Large intestine (tissue), 3 donors: ENCODE results near the gene ELOVL2. TPM values are rescaled to one million over a fixed set of nuclear protein-coding genes. Genes with fewer than 3 reads are reported as not detected.
A peak's percentile ranks its signal among the peaks of the same experiment; 100 is the strongest.

Experiments used
- DNase-seq, 2 donors: peaks; one replicate each; pipeline versions ENCODE4 v3.0.0 to v3.0.0-alpha.2; 2013
- H3K27ac ChIP-seq: one replicate; pipeline ENCODE4 v1.5.1; 2013; ENCODE audit warnings: low read length
- H3K27me3 ChIP-seq: 2 replicates; pipeline ENCODE4 v1.6.1; 2013; ENCODE audit warnings: low read length; ENCODE audit not compliant: control insufficient read depth, insufficient read depth
- H3K36me3 ChIP-seq: 2 replicates; pipeline ENCODE4 v1.6.1; 2013; ENCODE audit warnings: low read length; ENCODE audit not compliant: control insufficient read depth, insufficient read depth
- H3K4me1 ChIP-seq: one replicate; pipeline ENCODE4 v1.6.1; 2013; ENCODE audit warnings: low read length; ENCODE audit not compliant: control insufficient read depth, insufficient read depth
- H3K4me3 ChIP-seq: one replicate; pipeline ENCODE4 v1.5.1; 2013; ENCODE audit warnings: low read length
- H3K9me3 ChIP-seq: one replicate; pipeline ENCODE4 v1.6.1; 2013; ENCODE audit warnings: mild to moderate bottlenecking, low read depth, low read length, moderate library complexity; ENCODE audit not compliant: control insufficient read depth
- WGBS: methylation state at CpG from one replicate; pipeline ENCODE4 v1.1.5; 2013; ENCODE audit warnings: low lambda C conversion rate; ENCODE audit not compliant: insufficient coverage; 5-methylcytosine and 5-hydroxymethylcytosine counted together
- polyA plus RNA-seq: library from polyadenylated mRNA; unstranded; fragments of 120-200 nt; gene quantifications from one replicate; pipeline ENCODE4 v1.2.1, GENCODE V29; 2013

The ELOVL2 gene
- polyA plus RNA-seq, 1 donor, result 6.7 TPM

- H3K9me3 ChIP-seq, result no peaks in the 10 kb centered on the region
- DNase-seq, result no peak
- WGBS, result 93% methylated on average over 1 of the region's 4 CpGs
These were observed 18.0 kb upstream of the ELOVL2 start for GRCh38 chr6:11062083-11062482.

GRCh38 chr6:11058406-11058805, 14.3 kb upstream of the ELOVL2 start:
- no peaks in the 10 kb centered on the region for H3K27me3 ChIP-seq
- no peaks in the 10 kb centered on the region for H3K36me3 ChIP-seq
- H3K27ac ChIP-seq, result no peak overlapping the region
- DNase-seq, result no peak
- H3K4me1 ChIP-seq, result no peaks in the 10 kb centered on the region
- no peak overlapping the region for H3K4me3 ChIP-seq
- no CpG with 5 or more reads among the region's 5 CpGs for WGBS
- H3K9me3 ChIP-seq, result no peaks in the 10 kb centered on the region

More at GRCh38 chr6:11062083-11062482, 18.0 kb upstream of the ELOVL2 start:
- Histone ChIP-seq H3K4me1 (peaks cover 3% of the 10 kb centered on the region), H3K4me3 (no peak overlapping the region), H3K27ac (no peak overlapping the region), H3K27me3 (no peaks in the 10 kb centered on the region), H3K36me3 (no peaks in the 10 kb centered on the region)

- no peak overlapping the region for H3K27ac ChIP-seq
- no peak for DNase-seq
- H3K9me3 ChIP-seq, result no peaks in the 10 kb centered on the region
- H3K27me3 ChIP-seq, result no peaks in the 10 kb centered on the region
- no peaks in the 10 kb centered on the region for H3K36me3 ChIP-seq
- H3K4me1 ChIP-seq, result no peaks in the 10 kb centered on the region
- WGBS, result 86% methylated on average over 1 of the region's 1 CpG
- no peak overlapping the region for H3K4me3 ChIP-seq
These were observed 12.8 kb upstream of the ELOVL2 start for GRCh38 chr6:11056871-11057270.

DNA sequence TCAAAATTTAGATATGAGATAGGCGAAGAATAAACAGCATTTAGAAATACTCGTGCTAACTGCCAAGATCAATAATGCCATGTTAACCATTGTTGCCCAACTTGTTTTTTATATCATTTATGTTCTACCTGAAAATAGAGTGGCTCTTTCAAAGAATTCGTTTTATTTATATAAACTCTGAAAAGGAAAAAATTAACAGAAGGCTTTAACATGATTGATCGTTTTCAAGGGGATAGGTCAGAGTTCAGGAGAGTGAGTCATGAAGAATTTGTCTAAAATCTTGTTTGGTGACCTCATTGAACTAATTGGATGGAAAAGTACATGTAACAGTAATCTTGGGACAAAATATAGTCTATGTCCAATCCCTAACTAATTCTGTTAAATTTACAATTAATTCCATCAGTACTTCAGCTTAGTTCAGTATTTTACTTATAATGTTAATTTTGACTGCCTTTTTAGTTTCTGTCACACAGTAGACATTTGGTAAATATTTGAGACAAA, 11.1 kb upstream of the ELOVL2 start:
- H3K4me3 ChIP-seq, result no peak overlapping the region
- H3K36me3 ChIP-seq, result no peaks in the 10 kb centered on the region
- H3K4me1 ChIP-seq, result no peaks in the 10 kb centered on the region
- no peaks in the 10 kb centered on the region for H3K27me3 ChIP-seq
- no peak overlapping the region for H3K27ac ChIP-seq
- no peak for DNase-seq
- WGBS, result 46% methylated on average over 4 of the region's 4 CpGs
- no peaks in the 10 kb centered on the region for H3K9me3 ChIP-seq

- H3K4me3 ChIP-seq, result no peak overlapping the region
- no CpG with 5 or more reads among the region's 1 CpG for WGBS
- no peak for DNase-seq
- no peaks in the 10 kb centered on the region for H3K27me3 ChIP-seq
- H3K4me1 ChIP-seq, result no peaks in the 10 kb centered on the region
- no peak overlapping the region for H3K27ac ChIP-seq
- H3K9me3 ChIP-seq, result no peaks in the 10 kb centered on the region
- H3K36me3 ChIP-seq, result no peaks in the 10 kb centered on the region
These were observed 10.6 kb upstream of the ELOVL2 start for GRCh38 chr6:11054722-11055121.

GRCh38 chr6:11053307-11053706, 9.2 kb upstream of the ELOVL2 start:
- Histone ChIP-seq H3K9me3 (no peaks in the 10 kb centered on the region), H3K27ac (no peak overlapping the region), H3K4me3 (no peak overlapping the region), H3K27me3 (no peaks in the 10 kb centered on the region), H3K36me3 (no peaks in the 10 kb centered on the region), H3K4me1 (no peaks in the 10 kb centered on the region)
- DNase-seq, result no peak
- WGBS, result no CpG with 5 or more reads among the region's 5 CpGs

DNA sequence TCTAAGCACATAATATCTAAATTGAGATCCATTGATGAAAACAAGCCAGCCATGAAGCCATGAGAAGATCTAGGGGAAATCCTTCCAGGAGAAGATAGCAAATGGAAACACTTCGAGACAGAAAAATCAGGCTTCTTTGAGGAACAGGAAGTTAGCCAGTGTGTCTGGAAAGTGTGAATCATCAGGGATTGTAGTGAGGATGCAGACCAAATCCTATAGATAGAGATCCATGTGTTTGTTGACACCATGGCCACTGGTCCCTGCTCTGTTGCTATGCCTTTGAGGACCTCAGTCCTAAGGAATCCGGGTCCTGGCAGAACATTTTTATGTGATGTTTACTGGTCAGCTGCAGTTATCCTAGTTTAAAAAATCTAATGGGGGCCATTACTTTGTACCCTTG, 6.6 kb upstream of the ELOVL2 start:
- no peak for DNase-seq
- Histone ChIP-seq H3K27ac (no peak overlapping the region), H3K4me3 (no peak overlapping the region), H3K36me3 (no peaks in the 10 kb centered on the region), H3K4me1 (no peaks in the 10 kb centered on the region), H3K9me3 (no peaks in the 10 kb centered on the region), H3K27me3 (peaks cover 3% of the 10 kb centered on the region)
- 72% methylated on average over 2 of the region's 2 CpGs for WGBS

DNA sequence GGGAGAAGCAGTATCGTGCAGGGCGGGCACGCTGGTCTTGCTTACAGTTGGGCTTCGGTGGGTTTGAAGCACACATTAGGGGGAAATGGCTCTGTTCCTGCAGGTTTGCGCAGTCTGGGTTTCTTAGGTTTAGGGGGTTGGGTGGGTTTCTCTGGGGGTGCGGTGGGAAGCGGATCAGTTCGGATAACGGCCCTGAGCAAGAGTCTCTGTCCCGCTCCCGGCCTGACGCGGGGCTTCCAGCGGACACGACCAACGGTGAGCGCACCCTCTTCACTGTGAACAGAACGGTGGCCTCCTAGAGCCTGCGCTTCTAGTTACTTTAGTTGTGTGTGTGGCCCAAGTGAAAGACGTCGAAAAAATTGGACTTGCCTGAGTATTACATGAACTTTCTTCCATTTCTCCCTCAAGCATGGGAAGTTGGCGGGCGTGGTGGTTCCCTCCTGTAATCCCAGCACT, 635 bp upstream of the ELOVL2 start:
- H3K27me3 ChIP-seq, result peaks cover 37% of the 10 kb centered on the region

DNA sequence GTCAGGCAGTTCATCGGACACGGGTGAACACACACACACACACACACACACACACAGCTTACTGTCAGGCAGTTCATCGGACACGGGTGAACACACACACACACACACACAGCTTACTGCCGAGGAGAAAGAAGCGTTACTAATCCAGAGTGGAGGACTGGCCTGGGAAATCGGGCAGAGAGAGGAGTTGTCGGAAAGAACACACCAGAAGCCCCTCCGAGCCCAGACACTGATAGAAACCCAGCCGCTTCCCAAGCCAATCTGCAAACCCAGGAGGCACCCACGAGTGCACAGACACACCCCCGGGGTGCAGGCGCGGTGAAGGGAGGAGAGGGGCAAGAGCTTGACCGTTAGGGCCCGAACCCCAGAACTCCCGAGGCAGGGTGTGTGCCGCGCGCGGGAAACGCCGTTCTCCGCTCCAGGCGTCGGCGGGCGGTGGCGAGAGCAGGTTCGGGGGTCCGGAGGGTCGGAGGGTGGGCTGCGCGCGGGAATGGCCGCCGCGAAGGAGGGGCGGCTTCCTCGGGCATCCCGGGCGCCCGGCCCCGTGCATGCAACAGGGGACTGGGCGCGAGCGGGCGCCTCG, 636 bp downstream of the ELOVL2 start:
- WGBS, result no CpG with 5 or more reads among the region's 49 CpGs
- Histone ChIP-seq H3K27me3 (peaks cover 38% of the 10 kb centered on the region), H3K9me3 (peaks cover 5% of the 10 kb centered on the region), H3K4me1 (peaks cover 6% of the 10 kb centered on the region), H3K4me3 (peak overlapping the region; percentile 49), H3K27ac (no peak overlapping the region), H3K36me3 (no peaks in the 10 kb centered on the region)
- peak in 1 of 2 donors; percentile 38 for DNase-seq

More for the DNA sequence above, 635 bp upstream of the ELOVL2 start:
- peaks cover 6% of the 10 kb centered on the region for H3K4me1 ChIP-seq
- no peaks in the 10 kb centered on the region for H3K36me3 ChIP-seq
- WGBS, result no CpG with 5 or more reads among the region's 23 CpGs
- DNase-seq, result no peak
- H3K9me3 ChIP-seq, result peaks cover 5% of the 10 kb centered on the region
- no peak overlapping the region for H3K27ac ChIP-seq
- peak overlapping the region; percentile 54 for H3K4me3 ChIP-seq

GRCh38 chr6:11042750-11043377, 1.2 kb downstream of the ELOVL2 start:
- 86% methylated on average over 3 of the region's 10 CpGs for whole genome bisulfite sequencing
- no peak for DNase-seq
- Histone ChIP-seq H3K27ac (no peak overlapping the region), H3K36me3 (no peaks in the 10 kb centered on the region), H3K4me1 (peaks cover 6% of the 10 kb centered on the region), H3K9me3 (peaks cover 5% of the 10 kb centered on the region), H3K27me3 (peaks cover 38% of the 10 kb centered on the region), H3K4me3 (peak overlapping the region; percentile 49)
